Measurements from ENCODE around the gene MT2A.

MT2A gene

GRCh38 chr16:56639045-56639444, 30.7 kb downstream of the MT2A start:
- DNase-seq (ENCODE audit: low read depth in 2 of 2), result no peak

GRCh38 chr16:56640076-56640475, 31.7 kb downstream of the MT2A start:
- DNase-seq (ENCODE audit: low read depth in 2 of 2), result no peak

DNA sequence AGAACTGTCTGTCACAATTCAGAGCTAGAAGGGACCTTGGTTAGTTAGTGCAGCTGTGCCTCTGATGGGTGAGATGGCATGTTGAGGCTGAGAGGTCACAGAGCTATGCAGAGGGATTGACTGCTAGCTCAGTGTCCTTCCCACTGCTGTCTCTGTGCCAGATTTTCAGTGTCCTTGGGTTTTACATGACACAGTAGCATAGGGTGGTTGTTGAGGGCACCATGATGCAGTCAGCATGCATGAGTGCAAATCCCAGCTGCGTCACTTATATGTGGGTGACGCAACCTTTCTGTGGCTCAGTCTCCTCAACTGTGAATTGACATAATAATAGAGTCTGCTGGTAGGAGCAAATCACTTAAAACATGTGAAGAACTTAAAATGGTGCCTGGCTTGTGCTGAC, 32.8 kb downstream of the MT2A start:
- DNase-seq (ENCODE audit: low read depth in 2 of 2), result no peak

DNA sequence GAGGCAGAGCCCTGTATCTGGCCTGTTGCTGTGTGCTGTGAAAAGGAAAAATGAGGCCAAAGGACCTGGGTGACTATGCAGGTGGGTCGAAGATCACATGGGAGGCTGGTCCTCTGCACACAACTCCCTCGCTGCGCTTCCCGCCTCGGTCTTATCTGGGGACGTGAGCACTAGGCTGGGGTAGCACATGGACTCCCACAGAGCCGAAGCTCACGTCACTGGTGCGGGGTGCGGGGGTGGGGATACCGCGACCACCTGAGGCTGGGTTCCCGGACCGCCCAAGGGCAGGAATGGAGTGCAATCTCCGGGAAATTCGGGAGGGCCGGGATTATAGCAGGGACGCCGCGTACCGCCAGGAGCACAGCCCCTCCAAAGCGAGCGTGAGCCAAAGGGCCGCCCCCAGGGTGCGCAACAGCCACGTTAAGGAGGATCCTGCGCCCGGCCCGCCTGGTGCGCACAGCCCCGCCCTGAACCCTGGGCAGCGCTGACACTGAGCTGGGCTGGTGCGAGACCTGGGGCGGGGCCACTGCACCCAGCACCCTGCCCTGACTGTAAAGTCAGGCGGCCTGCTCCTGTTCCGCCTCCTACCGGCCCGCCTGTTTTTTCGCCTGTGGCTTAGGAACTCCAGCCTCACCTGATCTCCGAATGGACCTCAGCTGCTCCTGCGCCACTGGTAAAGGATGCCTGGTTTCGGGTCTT, 34.8 kb downstream of the MT2A start:
- peak; percentile 33 to 39 for DNase-seq (ENCODE audit: low read depth in 2 of 2)

DNA sequence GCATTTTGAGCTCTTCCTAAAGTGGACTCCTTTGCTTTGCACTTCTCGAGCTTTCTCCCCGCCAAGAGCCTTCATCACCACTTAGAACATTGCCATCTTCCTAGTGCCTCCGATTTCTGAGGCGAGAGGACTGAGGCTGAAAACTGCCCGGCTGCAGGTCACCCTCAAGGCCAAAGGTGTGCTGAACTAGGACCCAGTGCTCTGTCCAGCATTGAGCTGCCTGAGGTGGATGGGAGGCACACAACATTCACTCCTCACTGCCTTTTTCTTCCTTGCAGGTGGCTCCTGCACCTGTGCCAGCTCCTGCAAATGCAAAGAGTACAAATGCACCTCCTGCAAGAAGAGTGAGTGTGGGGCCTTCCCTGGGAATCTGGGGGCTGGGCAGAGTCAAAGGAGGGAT, 35.4 kb downstream of the MT2A start:
- DNase-seq (ENCODE audit: low read depth in 2 of 2), result no peak

- no peak for DNase-seq (ENCODE audit: low read depth in 2 of 2)
Measured at GRCh38 chr16:56645311-56645710, 36.9 kb downstream of the MT2A start.

GRCh38 chr16:56645838-56646237, 37.5 kb downstream of the MT2A start:
- no peak for DNase-seq (ENCODE audit: low read depth in 2 of 2)

GRCh38 chr16:56647641-56648431, 39.5 kb downstream of the MT2A start:
- DNase-seq (ENCODE audit: low read depth in 2 of 2), result no peak

DNA sequence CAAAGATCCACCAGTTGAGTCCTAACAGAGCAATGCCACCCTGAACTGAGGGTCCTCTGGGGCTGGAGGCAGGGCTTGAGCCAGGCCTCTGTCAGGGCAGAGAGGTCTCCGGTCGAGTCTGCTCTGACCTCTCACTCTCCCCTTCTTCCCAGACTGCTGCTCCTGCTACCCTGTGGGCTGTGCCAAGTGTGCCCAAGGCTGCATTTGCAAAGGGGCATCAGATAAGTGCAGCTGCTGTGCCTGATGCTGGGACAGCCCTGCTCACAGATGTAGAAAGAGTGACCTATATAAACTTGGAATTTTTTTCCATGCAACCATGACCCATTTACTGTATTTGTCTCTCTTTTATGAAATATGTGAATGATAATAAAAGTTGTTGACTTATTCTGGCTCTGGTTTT, 40.9 kb downstream of the MT2A start:
- no peak for DNase-seq (ENCODE audit: low read depth in 2 of 2)

- DNase-seq (ENCODE audit: low read depth in 2 of 2), result no peak
Measured at GRCh38 chr16:56649820-56650219, 41.4 kb downstream of the MT2A start.

- DNase-seq (ENCODE audit: low read depth in 2 of 2), result no peak
Measured at GRCh38 chr16:56651586-56651985, 43.2 kb downstream of the MT2A start, which contains the start of gene MT1B. Gene MT1B (plus strand): TSS chr16:56651886. CDS start chr16:56651954, 68 bp downstream.

DNA sequence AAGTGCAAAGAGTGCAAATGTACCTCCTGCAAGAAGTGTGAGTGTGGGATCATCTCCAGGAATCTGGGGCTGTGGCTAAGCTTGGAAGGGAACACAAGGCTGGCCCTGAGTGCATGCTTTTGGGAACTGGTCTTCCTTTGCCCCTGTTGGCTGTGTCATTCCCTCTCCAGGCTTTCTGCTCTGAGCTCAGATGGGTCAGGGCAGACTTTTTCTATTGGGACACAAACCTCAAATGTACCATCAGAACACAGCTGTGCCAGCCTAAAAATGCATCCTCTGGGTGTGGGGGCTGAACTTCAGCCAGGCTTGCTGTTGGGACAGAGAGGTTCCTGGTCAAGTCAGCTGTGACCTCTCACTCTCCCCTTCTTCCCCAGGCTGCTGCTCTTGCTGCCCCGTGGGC, 44.2 kb downstream of the MT2A start:
- DNase-seq (ENCODE audit: low read depth in 2 of 2), result no peak

GRCh38 chr16:56653218-56653617, 44.8 kb downstream of the MT2A start:
- DNase-seq (ENCODE audit: low read depth in 2 of 2), result no peak

GRCh38 chr16:56657555-56658326, 49.4 kb downstream of the MT2A start, which contains the start of gene MT1F:
Gene MT1F (plus strand): TSS chr16:56657959. CDS start chr16:56658059, 100 bp downstream.
- DNase-seq (ENCODE audit: low read depth in 2 of 2), result peak; percentile 35 to 52

GRCh38 chr16:56658327-56658875, 50.0 kb downstream of the MT2A start:
- no peak for DNase-seq (ENCODE audit: low read depth in 2 of 2)

Data from stimulated activated CD8-positive, alpha-beta memory T cell treated with anti-CD3 and anti-CD28 coated beads, Interleukin-7, amount 100 ng/mL, for 1 hour (primary cell).